ENCODE measurements around the gene KLF12.

The KLF12 gene

GRCh38 chr13:74134221-74134776 is at the start of gene KLF12:
KLF12 (minus strand) TSS chr13:74134404.
- DNase-seq: peak; percentile 90 to 92

- DNase-seq: no peak
These were observed 48.3 kb upstream of the KLF12 start for GRCh38 chr13:74182491-74182890.

DNA sequence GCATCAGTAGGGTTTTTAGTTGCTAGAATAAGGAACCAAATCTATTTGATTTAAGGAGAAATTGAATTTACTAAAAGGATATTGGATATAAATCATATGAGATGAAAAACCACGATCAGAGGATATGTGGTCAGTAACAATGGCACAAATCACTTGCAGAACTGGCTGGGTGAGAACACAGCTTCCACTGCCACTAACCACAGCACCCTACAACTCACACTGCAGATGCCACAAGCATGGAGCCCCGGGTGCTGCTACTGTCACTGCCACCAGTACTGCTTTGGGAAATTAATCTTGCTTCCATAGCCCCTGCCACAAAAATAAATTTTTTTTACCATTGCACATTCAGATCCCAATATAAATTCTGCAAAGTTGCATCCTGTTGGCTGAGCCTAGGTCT is 40.6 kb upstream of the KLF12 start:
- DNase-seq: no peak

DNA sequence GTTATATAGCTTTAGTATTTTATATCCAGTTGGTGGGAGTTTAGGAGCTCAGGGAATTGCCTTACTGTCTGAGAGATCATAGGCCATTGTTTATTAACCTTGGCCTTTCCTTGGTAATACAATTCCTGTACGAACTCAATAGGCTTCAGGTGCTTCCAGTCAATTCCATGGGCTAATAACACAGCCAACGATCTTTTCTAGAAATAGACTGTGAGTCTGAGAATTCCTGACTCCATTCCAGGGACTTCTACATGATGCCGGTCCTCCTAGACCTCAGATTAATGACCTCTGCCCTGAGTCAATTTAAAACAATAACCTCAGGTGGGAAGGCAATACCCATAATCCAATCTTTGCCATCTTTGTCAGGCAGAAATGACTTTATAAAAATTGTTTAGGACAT is 39.6 kb upstream of the KLF12 start:
- no peak for DNase-seq

DNA sequence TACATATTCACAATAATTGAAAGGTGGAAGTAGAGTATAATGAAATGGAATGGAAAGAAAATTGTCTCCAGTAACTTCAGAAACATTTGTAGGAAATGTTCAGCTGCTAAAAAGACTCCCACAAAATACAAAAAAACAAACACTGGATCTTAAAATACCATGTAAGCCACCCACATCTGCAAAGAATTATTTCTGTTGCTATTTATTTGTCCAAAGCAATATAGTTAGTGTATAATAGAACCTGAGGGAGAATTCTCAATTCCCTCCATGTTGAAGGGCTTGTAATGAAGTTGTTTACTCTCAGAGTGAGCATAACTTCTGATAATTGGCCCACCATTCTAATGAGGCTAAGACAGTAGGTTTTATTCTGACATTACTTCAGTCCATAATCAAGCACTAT is 37.4 kb upstream of the KLF12 start:
- DNase-seq: no peak

GRCh38 chr13:74169676-74170075 is 35.5 kb upstream of the KLF12 start:
- DNase-seq: no peak

DNA sequence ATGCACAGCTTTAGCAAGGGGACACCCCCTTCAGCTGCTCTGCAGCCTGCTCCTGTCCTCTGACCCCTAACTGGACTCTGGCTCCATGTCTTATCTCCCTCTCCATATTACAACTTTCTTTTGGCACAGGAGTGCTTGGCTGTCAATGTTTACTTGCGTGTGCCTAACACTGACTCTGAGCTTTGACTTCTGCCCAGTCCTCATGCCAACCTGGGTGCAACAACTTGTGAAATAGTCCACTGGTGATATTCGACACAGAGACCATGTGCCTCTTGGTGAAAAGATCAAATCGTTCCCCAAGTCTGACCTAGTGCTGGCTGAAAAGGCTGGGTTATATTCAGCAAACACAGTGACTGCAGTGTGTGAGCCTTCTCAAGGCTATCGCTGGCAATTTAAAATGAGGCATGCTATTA is 34.1 kb upstream of the KLF12 start:
- DNase-seq: no peak

- DNase-seq: no peak
These were observed 32.2 kb upstream of the KLF12 start for GRCh38 chr13:74166261-74167004.

DNA sequence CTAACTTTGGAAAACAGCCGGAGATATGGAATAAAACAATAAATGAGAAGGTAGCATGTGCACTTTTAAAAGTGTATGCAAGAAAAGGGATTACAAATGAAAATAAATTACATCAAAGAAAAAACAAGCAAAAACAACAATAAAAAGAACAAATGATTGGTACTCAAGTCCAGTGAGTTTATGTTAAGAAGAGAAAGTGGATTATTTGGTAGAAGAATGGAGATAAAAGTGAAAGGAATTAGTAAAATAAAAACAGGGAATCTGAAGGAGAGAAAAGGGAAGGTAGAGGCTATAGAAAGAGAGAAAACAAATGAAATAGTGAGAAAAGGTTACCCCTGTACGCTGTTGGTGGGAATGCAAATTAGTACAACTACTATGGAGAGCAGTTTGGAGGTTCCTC is 28.6 kb upstream of the KLF12 start:
- DNase-seq: no peak

- no peak for DNase-seq
These were observed 27.9 kb upstream of the KLF12 start for GRCh38 chr13:74162135-74162534.

DNA sequence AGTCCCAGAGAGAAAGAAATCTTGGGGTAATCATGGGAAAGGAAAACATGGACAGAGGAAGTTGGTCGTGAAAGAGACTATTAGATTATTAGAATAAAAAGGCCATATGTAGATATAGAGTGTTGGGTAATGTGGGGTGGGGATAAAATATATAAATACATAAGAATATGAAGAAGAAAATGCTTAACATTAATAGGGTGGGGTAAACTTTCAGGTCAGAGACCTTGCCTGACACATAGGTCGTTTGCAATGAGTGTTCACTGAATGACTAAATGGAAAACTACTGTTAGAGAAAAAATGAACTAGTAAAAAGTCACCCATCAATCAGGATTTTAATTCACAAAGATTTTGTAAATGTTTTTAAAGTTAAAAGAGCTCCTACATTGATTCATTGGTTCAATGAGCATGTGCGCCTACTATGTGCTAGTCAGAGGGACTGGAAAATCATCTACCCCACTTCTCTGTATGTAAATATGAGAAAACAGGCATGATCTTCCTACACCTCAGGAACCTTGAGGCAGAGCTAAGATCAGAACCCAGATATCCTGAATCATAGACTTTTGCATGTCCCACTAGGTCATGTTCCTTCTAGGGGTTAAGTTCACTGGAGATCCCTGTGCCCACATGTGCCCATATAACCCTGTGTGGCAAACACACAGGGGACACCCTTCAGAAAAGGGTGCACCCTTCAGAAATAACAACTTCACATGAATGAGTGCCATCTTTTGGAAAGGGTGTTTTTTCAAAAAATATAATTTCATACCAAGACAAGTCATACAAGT is 24.6 kb upstream of the KLF12 start:
- no peak for DNase-seq

- no peak for DNase-seq
These were observed 23.8 kb upstream of the KLF12 start for GRCh38 chr13:74158028-74158427.

GRCh38 chr13:74154981-74155380 is 20.8 kb upstream of the KLF12 start:
- no peak for DNase-seq

- DNase-seq: no peak
These were observed 19.1 kb upstream of the KLF12 start for GRCh38 chr13:74153316-74153715.

GRCh38 chr13:74151859-74152258 is 17.7 kb upstream of the KLF12 start:
- DNase-seq: no peak

GRCh38 chr13:74148352-74148751 is 14.1 kb upstream of the KLF12 start:
- no peak for DNase-seq

- no peak for DNase-seq
These were observed 11.2 kb upstream of the KLF12 start for GRCh38 chr13:74145249-74145975.

DNA sequence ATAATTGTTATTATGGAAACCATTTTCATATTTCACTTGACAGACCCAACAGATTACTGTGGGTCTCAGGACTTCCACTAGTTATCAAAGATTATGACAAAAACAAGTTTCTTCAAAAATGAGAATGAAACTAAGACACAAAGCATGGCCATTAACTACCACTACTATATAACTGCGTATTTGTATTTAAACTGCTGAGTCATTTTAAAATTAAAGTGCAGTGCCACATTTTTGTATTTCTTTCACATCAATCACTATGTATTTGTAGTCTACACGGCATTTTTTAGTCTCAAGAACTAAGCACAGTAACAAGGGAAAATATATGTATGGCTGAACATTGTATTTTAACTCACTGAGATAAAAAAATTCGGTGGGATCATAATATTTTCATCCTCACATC is 10.1 kb upstream of the KLF12 start:
- no peak for DNase-seq

DNA sequence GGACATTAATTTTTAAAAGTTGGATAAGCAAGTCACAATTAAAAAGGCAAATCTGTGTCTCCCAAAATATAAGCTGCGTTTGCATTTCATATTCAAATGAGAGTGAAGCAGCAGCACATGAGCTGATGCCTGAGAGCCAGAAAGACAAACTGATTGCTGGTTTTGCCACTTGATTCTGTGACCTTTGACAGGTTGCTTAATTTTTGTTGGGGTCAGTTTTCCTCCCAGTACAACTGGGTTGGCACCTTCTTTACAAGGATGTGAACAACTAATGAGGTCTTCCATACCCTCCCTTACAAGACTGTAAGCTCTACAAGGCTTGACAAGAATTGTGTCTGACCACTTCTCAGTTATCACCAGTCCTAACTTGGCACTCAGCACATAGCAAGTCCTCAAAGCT is 8.1 kb upstream of the KLF12 start:
- DNase-seq: no peak

GRCh38 chr13:74138241-74138640 is 4.0 kb upstream of the KLF12 start:
- DNase-seq: no peak

DNA sequence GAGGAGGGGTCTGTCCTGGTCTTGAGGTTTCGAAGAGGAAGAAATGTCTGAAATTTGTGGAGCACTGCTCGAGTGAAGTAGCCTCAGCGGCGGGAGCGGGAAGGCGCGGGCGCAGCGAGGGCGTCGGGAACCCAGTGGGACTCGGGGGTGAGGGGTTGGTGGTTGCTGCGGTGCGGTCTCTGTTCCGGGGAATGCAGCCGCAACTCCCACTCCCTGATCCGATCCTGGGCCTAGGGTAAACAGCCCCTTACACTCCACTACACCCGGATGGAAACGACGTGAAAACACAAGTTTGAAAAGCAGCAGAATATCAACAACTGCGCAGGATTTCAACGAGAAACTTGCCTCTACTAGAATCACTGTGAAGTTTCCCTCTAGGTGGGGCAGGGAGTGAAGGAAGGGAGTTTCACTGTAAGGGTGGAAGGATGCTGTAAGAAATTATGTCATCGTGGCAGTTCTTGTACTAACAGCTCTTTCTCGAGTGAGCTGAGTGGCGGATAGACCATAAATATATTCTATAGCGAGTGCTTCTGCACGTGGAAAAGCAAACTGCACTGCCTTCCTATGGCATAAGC is 2.0 kb upstream of the KLF12 start:
- peak; percentile 50 to 57 for DNase-seq

GRCh38 chr13:74135326-74136083 is 1.3 kb upstream of the KLF12 start:
- DNase-seq: peak; percentile 67 to 74
